HepG2 (cell line): ENCODE data around the gene DAD1. TPM values are rescaled to one million over a fixed set of nuclear protein-coding genes. Genes with fewer than 3 reads are reported as not detected.
A peak's percentile ranks its signal among the peaks of the same experiment; 100 is the strongest.

ENCODE experiments used
- ETV6 ChIP-seq: sonication (generic); formaldehyde crosslinking; conservative IDR thresholded peaks from 2 replicates; pipeline ENCODE4 v1.4.0; 2020; ENCODE audit warnings: missing genetic modification reagents
- FOXC1 ChIP-seq: sonication (generic); formaldehyde crosslinking; IDR thresholded peaks from 2 replicates; pipeline ENCODE4 v1.8.0; 2022; ENCODE audit warnings: mild to moderate bottlenecking, missing genetic modification reagents, borderline replicate concordance
- GABPB1 ChIP-seq: IDR thresholded peaks from 2 replicates; pipeline ENCODE4 v1.6.1; 2016; ENCODE audit warnings: mild to moderate bottlenecking, missing genetic modification reagents, moderate library complexity, missing compliant biosample characterization
- HBP1 ChIP-seq: IDR thresholded peaks from 2 replicates; pipeline ENCODE4 v1.6.1; 2016; ENCODE audit warnings: low read depth, control low read depth
- KLF13 ChIP-seq: sonication (generic); formaldehyde crosslinking; IDR thresholded peaks from 2 replicates; pipeline ENCODE4 v1.4.0; 2020; ENCODE audit warnings: mild to moderate bottlenecking, missing genetic modification reagents
- NAIF1 ChIP-seq: sonication (generic); formaldehyde crosslinking; IDR thresholded peaks from 2 replicates; pipeline ENCODE4 v1.5.0; 2020; ENCODE audit warnings: mild to moderate bottlenecking, missing genetic modification reagents, borderline replicate concordance
- SNAPC2 ChIP-seq: sonication (generic); formaldehyde crosslinking; IDR thresholded peaks from 2 replicates; pipeline ENCODE4 v1.8.1; 2022; ENCODE audit warnings: mild to moderate bottlenecking, missing genetic modification reagents
- ZBTB20 ChIP-seq: sonication (generic); formaldehyde crosslinking; IDR thresholded peaks from 2 replicates; pipeline ENCODE4 v1.8.1; 2023; ENCODE audit warnings: missing genetic modification reagents, low read depth, mild to moderate bottlenecking, borderline replicate concordance
- ZBTB7A ChIP-seq: sonication (generic); formaldehyde crosslinking; IDR thresholded peaks from 2 replicates; pipeline ENCODE4 v1.8.0; 2022; ENCODE audit warnings: mild to moderate bottlenecking, missing genetic modification reagents
- ZFP36 ChIP-seq: fragments of 150-350 bp; IDR thresholded peaks from 2 replicates; pipeline ENCODE4 v1.6.1; 2018; ENCODE audit warnings: borderline replicate concordance, low read length, low read depth; ENCODE audit not compliant: partially characterized antibody
- ZNF205 ChIP-seq: IDR thresholded peaks from 2 replicates; pipeline ENCODE4 v1.6.1; 2018; ENCODE audit warnings: missing biosample characterization, missing genetic modification reagents
- ZNF350 ChIP-seq: sonication (generic); formaldehyde crosslinking; IDR thresholded peaks from 2 replicates; pipeline ENCODE4 v1.4.0; 2020; ENCODE audit warnings: mild to moderate bottlenecking, low read depth, missing genetic modification reagents, borderline replicate concordance
- ZNF430 ChIP-seq: sonication (generic); formaldehyde crosslinking; IDR thresholded peaks from 2 replicates; pipeline ENCODE4 v1.9.0; 2021; ENCODE audit warnings: mild to moderate bottlenecking, missing genetic modification reagents
- ZNF543 ChIP-seq: sonication (generic); formaldehyde crosslinking; IDR thresholded peaks from 2 replicates; pipeline ENCODE4 v1.4.0; 2020; ENCODE audit warnings: mild to moderate bottlenecking, missing genetic modification reagents
- ZNF563 ChIP-seq: sonication (generic); formaldehyde crosslinking; IDR thresholded peaks from 2 replicates; pipeline ENCODE4 v1.8.0; 2022; ENCODE audit warnings: mild to moderate bottlenecking, moderate library complexity, missing genetic modification reagents
- ZNF629 ChIP-seq: sonication (generic); formaldehyde crosslinking; conservative IDR thresholded peaks from 2 replicates; pipeline ENCODE4 v1.5.0; 2020; ENCODE audit warnings: missing genetic modification reagents
- ZNF773 ChIP-seq: sonication (generic); formaldehyde crosslinking; IDR thresholded peaks from 2 replicates; pipeline ENCODE4 v1.4.0; 2020; ENCODE audit warnings: missing genetic modification reagents, borderline replicate concordance
- ZNF788 ChIP-seq: sonication (generic); formaldehyde crosslinking; IDR thresholded peaks from 2 replicates; pipeline ENCODE4 v1.5.0; 2020; ENCODE audit warnings: mild to moderate bottlenecking, missing genetic modification reagents, borderline replicate concordance
- polyA plus RNA-seq, 8 experiments: library from polyadenylated mRNA; depleted of rRNA in 3 of 8; stranded (reverse) in 7 of 8; unstranded in 1 of 8; fragments of >200 nt; fragmentation: Illumina TruSeq in 4 of 8; extraction: Trizol in 4 of 8; gene quantifications; 2 replicates each; pipeline versions ENCODE4 v1.2.1 to v1.2.3, GENCODE V29; 2011 to 2016; ENCODE audit warnings: low read depth in 4 of 8, missing spikeins in 1 of 8, mixed read lengths in 1 of 8; ENCODE audit not compliant: insufficient read depth in 1 of 8
- total RNA-seq, 5 experiments: library from RNA; depleted of rRNA; stranded (reverse); fragments of >200 nt; fragmentation: Illumina TruSeq; extraction: Trizol; gene quantifications; 2 replicates each; pipeline ENCODE4 v1.2.3, GENCODE V29; 2016; ENCODE audit warnings: low read depth in 1 of 5
- TF ChIP-seq, protein P1 (sequence below): sonication (generic); formaldehyde crosslinking; IDR thresholded peaks from 2 replicates; pipeline ENCODE4 v1.5.1; 2020; ENCODE audit warnings: mild to moderate bottlenecking, missing genetic modification reagents, moderate library complexity
- TF ChIP-seq, protein P2 (sequence below): sonication (generic); formaldehyde crosslinking; IDR thresholded peaks from 2 replicates; pipeline ENCODE4 v1.4.0; 2020; ENCODE audit warnings: missing genetic modification reagents
- TF ChIP-seq, protein P3 (sequence below): sonication (generic); formaldehyde crosslinking; IDR thresholded peaks from 2 replicates; pipeline ENCODE4 v1.4.0; 2020; ENCODE audit warnings: missing genetic modification reagents

DAD1 gene
- total and polyA plus RNA-seq, 2 of the 13 experiments (the other 11 are each of a cell fraction or from before 2014, with no cell fraction given): 558 to 626 TPM

DNA sequence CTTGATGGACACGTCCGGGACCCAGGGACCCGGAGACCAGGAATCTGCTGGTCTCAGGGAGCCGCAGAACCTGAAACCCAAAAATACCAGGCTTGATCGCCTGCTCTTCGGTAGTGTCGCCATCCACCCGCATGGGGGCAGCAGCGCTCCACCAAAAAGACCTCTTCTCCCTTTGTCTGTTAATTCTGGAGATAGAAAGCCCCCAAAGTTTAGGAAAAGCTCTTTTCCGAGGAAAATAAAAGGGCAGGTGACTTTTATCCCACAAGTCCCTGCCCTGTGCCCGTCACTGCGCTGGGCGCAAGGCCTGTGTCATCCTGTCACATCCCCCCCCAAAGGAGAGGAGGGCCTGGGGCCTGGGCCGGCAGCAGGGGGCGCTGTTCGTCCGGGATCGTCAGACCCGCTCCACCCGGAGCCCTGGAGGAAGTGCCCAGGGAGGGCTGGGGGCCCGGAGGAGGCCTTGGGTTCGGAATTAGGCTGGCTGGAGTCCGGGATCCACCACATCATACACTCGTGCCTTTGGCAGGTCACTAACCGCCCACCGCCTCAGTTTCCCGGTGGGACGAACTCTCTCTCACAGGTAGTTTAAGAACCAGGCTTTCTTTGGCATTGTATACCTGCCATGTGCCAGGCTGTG lies 31.9 kb downstream of the DAD1 start (continued):
- TF ChIP-seq ZNF788 (CRISPR knock-in tag) (peak; percentile 68; the same call in 1 of the 2 replicates), ZBTB7A (CRISPR knock-in tag) (no peak), FOXC1 (CRISPR knock-in tag) (no peak), ZFP36 (peak; percentile 2), SNAPC2 (CRISPR knock-in tag) (no peak), ZBTB20 (no peak; the same call in 1 of the 2 replicates), HBP1 (CRISPR knock-in tag) (no peak), GABPB1 (peak; percentile 79), ZNF773 (CRISPR knock-in tag) (0 out of 2 replicates have a peak, but pooled peaks have one; percentile 83), ZNF430 (CRISPR knock-in tag) (0 out of 2 replicates have a peak, but pooled peaks have one; percentile 71), KLF13 (CRISPR knock-in tag) (no peak; the same call in 1 of the 2 replicates), ETV6 (CRISPR knock-in tag) (peak; percentile 68; the same call in 1 of the 2 replicates), ZNF629 (0 out of 2 replicates have a peak, but pooled peaks have one; percentile 41), ZNF350 (peak; percentile 78; the same call in 1 of the 2 replicates), ZNF205 (peak; percentile 39; the same call in 1 of the 2 replicates), ZNF563 (CRISPR knock-in tag) (peak; percentile 82), ZNF543 (CRISPR knock-in tag) (0 out of 2 replicates have a peak, but pooled peaks have one; percentile 16), NAIF1 (CRISPR knock-in tag) (no peak)
- TF ChIP-seq, protein P1, sequence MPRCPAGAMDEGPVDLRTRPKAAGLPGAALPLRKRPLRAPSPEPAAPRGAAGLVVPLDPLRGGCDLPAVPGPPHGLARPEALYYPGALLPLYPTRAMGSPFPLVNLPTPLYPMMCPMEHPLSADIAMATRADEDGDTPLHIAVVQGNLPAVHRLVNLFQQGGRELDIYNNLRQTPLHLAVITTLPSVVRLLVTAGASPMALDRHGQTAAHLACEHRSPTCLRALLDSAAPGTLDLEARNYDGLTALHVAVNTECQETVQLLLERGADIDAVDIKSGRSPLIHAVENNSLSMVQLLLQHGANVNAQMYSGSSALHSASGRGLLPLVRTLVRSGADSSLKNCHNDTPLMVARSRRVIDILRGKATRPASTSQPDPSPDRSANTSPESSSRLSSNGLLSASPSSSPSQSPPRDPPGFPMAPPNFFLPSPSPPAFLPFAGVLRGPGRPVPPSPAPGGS: peak; percentile 56; the same call in 1 of the 2 replicates
- TF ChIP-seq, protein P2, sequence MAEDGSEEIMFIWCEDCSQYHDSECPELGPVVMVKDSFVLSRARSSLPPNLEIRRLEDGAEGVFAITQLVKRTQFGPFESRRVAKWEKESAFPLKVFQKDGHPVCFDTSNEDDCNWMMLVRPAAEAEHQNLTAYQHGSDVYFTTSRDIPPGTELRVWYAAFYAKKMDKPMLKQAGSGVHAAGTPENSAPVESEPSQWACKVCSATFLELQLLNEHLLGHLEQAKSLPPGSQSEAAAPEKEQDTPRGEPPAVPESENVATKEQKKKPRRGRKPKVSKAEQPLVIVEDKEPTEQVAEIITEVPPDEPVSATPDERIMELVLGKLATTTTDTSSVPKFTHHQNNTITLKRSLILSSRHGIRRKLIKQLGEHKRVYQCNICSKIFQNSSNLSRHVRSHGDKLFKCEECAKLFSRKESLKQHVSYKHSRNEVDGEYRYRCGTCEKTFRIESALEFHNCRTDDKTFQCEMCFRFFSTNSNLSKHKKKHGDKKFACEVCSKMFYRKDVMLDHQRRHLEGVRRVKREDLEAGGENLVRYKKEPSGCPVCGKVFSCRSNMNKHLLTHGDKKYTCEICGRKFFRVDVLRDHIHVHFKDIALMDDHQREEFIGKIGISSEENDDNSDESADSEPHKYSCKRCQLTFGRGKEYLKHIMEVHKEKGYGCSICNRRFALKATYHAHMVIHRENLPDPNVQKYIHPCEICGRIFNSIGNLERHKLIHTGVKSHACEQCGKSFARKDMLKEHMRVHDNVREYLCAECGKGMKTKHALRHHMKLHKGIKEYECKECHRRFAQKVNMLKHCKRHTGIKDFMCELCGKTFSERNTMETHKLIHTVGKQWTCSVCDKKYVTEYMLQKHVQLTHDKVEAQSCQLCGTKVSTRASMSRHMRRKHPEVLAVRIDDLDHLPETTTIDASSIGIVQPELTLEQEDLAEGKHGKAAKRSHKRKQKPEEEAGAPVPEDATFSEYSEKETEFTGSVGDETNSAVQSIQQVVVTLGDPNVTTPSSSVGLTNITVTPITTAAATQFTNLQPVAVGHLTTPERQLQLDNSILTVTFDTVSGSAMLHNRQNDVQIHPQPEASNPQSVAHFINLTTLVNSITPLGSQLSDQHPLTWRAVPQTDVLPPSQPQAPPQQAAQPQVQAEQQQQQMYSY (CRISPR knock-in tag): peak; percentile 62; the same call in 1 of the 2 replicates
- TF ChIP-seq, protein P3, sequence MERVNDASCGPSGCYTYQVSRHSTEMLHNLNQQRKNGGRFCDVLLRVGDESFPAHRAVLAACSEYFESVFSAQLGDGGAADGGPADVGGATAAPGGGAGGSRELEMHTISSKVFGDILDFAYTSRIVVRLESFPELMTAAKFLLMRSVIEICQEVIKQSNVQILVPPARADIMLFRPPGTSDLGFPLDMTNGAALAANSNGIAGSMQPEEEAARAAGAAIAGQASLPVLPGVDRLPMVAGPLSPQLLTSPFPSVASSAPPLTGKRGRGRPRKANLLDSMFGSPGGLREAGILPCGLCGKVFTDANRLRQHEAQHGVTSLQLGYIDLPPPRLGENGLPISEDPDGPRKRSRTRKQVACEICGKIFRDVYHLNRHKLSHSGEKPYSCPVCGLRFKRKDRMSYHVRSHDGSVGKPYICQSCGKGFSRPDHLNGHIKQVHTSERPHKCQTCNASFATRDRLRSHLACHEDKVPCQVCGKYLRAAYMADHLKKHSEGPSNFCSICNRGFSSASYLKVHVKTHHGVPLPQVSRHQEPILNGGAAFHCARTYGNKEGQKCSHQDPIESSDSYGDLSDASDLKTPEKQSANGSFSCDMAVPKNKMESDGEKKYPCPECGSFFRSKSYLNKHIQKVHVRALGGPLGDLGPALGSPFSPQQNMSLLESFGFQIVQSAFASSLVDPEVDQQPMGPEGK (CRISPR knock-in tag): peak; percentile 79
